ENCODE data around the gene ATF3. TPM values are rescaled to one million over a fixed set of nuclear protein-coding genes. Genes with fewer than 3 reads are reported as not detected.

ATF3 gene
- total and polyA plus RNA-seq, 7 donors: 3.2 to 162 (median 29.4) TPM

DNA sequence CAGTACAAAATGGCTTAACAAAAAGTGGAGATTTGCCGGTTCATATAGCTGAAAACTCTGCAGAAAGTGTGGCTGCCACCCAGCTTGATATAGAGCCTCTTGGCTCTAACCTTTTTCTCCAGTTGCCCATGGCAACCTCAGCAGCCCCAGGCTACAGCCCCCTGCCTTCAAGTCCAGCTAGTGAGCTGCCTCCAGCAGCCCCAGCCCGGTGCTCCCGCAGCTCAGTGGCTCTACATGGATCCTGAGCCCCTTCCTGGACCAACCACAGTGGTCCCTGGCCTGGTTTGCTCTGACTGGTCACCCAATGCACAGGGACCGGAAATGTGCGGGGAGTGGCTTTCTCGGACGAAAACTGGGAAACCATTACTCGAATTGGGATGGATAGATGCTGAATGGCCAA, 13.3 kb upstream of the ATF3 start:
- peaks cover 0 to 9% (median 1%) of the 10 kb centered on the region in 4 donors for H3K4me1 ChIP-seq
- no peaks in the 10 kb centered on the region for H3K27me3 ChIP-seq
- TF ChIP-seq POLR2AphosphoS5 (IDR thresholded peaks at IDR 0.05) (no peak), POLR2A (IDR thresholded peaks at IDR 0.05) (no peak), EP300 (IDR thresholded peaks at IDR 0.05) (no peak)
- TF ChIP-seq, protein P1, sequence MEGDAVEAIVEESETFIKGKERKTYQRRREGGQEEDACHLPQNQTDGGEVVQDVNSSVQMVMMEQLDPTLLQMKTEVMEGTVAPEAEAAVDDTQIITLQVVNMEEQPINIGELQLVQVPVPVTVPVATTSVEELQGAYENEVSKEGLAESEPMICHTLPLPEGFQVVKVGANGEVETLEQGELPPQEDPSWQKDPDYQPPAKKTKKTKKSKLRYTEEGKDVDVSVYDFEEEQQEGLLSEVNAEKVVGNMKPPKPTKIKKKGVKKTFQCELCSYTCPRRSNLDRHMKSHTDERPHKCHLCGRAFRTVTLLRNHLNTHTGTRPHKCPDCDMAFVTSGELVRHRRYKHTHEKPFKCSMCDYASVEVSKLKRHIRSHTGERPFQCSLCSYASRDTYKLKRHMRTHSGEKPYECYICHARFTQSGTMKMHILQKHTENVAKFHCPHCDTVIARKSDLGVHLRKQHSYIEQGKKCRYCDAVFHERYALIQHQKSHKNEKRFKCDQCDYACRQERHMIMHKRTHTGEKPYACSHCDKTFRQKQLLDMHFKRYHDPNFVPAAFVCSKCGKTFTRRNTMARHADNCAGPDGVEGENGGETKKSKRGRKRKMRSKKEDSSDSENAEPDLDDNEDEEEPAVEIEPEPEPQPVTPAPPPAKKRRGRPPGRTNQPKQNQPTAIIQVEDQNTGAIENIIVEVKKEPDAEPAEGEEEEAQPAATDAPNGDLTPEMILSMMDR (IDR thresholded peaks at IDR 0.05): no peak
- H3K4me3 ChIP-seq: no peak overlapping the region
- intact Hi-C loops (cut with DNase I): no loop called here
- WGBS, 2 donors: 90 to 97% methylated on average over 8 of the region's 8 CpGs
- peak overlapping the region in 1 of 4 donors; percentile 68 for H3K27ac ChIP-seq
- no peaks in the 10 kb centered on the region for H3K9me3 ChIP-seq
- H3K36me3 ChIP-seq: no peaks in the 10 kb centered on the region
- DNase-seq: no peak

DNA sequence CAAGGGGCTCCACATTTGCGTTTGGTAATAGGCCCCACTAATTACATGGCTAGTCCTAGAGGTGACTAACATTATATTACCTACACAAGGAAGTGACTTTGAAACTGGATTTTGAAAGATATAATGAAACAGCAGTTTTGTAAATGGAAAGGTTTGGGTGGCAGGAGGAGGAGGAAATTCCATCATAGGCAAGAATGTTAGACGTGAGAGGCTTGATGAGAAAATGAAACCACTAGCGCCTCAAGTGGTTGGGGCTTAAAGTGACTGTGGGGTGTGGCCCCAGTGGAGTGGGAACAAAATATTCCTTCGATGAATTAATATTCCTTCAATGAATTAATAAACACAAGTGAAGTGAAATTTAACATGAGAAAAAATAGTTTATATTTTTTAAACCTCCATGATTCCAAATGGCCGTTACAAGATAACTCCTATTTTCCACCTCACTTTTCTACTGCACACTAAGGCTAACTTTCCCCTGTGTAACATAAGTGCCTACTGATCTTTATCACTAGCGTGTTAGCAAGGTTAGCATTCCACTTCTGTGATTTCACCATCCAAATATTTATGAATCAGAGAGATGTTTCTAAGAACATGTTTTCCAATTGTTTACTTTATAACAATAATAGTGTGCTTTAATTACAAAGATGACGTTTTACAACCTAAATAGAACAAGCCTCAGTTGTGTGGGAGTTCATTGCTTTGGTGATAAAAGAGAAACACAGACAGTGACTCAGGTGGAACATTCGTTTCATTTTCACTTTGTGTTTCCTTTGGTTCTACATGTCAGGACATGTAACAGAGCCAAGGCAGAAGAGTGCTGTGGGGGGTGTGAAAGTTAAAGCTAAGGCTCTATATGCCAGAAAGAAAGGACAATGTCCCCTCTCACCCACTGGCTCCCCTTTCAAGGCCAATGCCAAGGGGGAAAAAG, 12.5 kb upstream of the ATF3 start:
- Histone ChIP-seq H3K4me1 (peaks cover 0 to 9% (median 1%) of the 10 kb centered on the region in 4 donors), H3K4me3 (no peak overlapping the region), H3K9me3 (no peaks in the 10 kb centered on the region), H3K27me3 (no peaks in the 10 kb centered on the region), H3K36me3 (no peaks in the 10 kb centered on the region), H3K27ac (peak overlapping the region; percentile 23 to 68 (median 45))
- TF ChIP-seq, protein P1 (IDR thresholded peaks at IDR 0.05): peak in 2 of 4 experiments; percentile 8 to 20
- TF ChIP-seq POLR2AphosphoS5 (IDR thresholded peaks at IDR 0.05) (peak in 2 of 4 donors; percentile 4 to 66), POLR2A (IDR thresholded peaks at IDR 0.05) (no peak)
- DNase-seq: no peak
- 12 to 28% methylated on average over 8 of the region's 8 CpGs for WGBS, 2 donors
- intact Hi-C loops (cut with DNase I): no loop called here

DNA sequence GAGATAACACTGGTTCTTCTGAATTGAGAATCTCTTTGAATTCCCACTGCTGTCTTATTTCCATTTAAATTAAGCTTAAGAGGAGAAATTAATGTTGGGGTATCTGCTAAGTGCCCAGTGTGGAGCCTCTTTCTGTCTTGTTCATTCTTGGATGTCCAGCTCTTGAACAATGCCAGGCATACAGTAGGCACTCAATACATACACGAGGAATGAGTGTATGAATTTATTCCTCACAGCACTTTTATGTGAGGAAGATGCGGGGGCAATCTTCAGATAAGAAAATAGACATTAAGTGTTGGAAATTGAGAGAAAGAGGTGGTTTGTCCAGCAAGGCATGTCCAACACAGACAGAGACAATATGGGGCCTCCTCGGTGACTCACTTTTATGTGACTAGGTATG, 11.8 kb upstream of the ATF3 start:
- TF ChIP-seq, protein P1 (IDR thresholded peaks at IDR 0.05): no peak
- TF ChIP-seq POLR2A (IDR thresholded peaks at IDR 0.05): no peak
- no peak for TF ChIP-seq EP300 (IDR thresholded peaks at IDR 0.05)
- TF ChIP-seq POLR2AphosphoS5 (IDR thresholded peaks at IDR 0.05): no peak
- H3K4me3 ChIP-seq: no peak overlapping the region

DNA sequence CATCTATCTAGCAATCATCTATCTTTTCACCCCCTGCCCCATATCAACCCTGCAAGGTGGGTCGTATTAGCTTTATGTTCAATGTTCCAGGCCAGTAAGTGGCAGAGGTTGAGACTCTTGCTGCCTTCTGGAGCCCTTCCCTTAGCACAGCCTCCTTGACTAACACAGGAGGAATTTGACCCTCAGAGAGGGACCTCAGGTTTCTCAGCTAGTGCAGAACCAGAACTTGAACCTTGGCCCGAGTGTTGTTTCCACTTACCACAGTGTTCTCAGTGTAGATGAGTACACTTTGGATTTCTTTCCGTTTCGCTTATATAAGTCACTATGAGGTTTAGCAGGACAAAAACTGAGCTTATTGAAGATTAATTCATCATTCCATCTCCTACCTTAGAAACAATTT, 11.1 kb upstream of the ATF3 start:
- Histone ChIP-seq H3K9me3 (no peaks in the 10 kb centered on the region), H3K4me3 (no peak overlapping the region), H3K4me1 (peaks cover 0 to 9% (median 1%) of the 10 kb centered on the region in 4 donors), H3K36me3 (no peaks in the 10 kb centered on the region), H3K27me3 (no peaks in the 10 kb centered on the region), H3K27ac (no peak overlapping the region)
- DNase-seq: no peak
- intact Hi-C loops (cut with DNase I): no loop called here
- TF ChIP-seq, protein P1 (IDR thresholded peaks at IDR 0.05): no peak
- TF ChIP-seq EP300 (IDR thresholded peaks at IDR 0.05) (no peak), POLR2AphosphoS5 (IDR thresholded peaks at IDR 0.05) (no peak), POLR2A (IDR thresholded peaks at IDR 0.05) (no peak)
- 94 to 96% methylated on average over 4 of the region's 4 CpGs for WGBS, 2 donors

More for the DNA sequence above, 11.8 kb upstream of the ATF3 start:
- no peak for DNase-seq
- intact Hi-C loops (cut with DNase I): no loop called here
- WGBS, 2 donors: 88 to 89% methylated on average over 3 of the region's 3 CpGs
- H3K27me3 ChIP-seq: no peaks in the 10 kb centered on the region
- peaks cover 0 to 9% (median 1%) of the 10 kb centered on the region in 4 donors for H3K4me1 ChIP-seq
- peak overlapping the region in 3 of 4 donors; percentile 42 to 68 (median 48) for H3K27ac ChIP-seq
- H3K36me3 ChIP-seq: no peaks in the 10 kb centered on the region
- H3K9me3 ChIP-seq: no peaks in the 10 kb centered on the region
